CD14-positive monocyte (primary cell): ENCODE data around the gene MRPL21. TPM values are rescaled to one million over a fixed set of nuclear protein-coding genes. Genes with fewer than 3 reads are reported as not detected.

Experiments
- DNase-seq, 3 donors: peaks; one replicate each; pipeline ENCODE4 v3.0.0-alpha.2; 2011 to 2022
- H2AFZ ChIP-seq: 2 replicates; pipeline ENCODE4 v1.6.0; 2012; ENCODE audit warnings: mild to moderate bottlenecking, low read depth, low read length, inconsistent platforms; ENCODE audit not compliant: insufficient read depth, poor library complexity, severe bottlenecking
- H3K27ac ChIP-seq, 2 donors: 1 replicate in 1 of 2; 2 replicates in 1 of 2; pipeline ENCODE4 v1.5.1; 2012 to 2013; ENCODE audit warnings: low read length in 2 of 2, control low read depth in 1 of 2, inconsistent platforms in 1 of 2, low read depth in 1 of 2, mild to moderate bottlenecking in 1 of 2
- H3K27me3 ChIP-seq, 2 donors: one replicate each; pipeline versions ENCODE4 v1.6.0 to v1.6.1; 2011 to 2013; ENCODE audit warnings: low read length in 2 of 2; ENCODE audit not compliant: control insufficient read depth in 2 of 2, insufficient read depth in 2 of 2
- H3K36me3 ChIP-seq, 2 donors: replicated peaks in 1 of 2; 1 replicate in 1 of 2; 2 replicates in 1 of 2; pipeline versions ENCODE4 v1.5.1 to v1.6.1; 2012 to 2013; ENCODE audit warnings: low read length in 2 of 2, control low read depth in 1 of 2, inconsistent platforms in 1 of 2, mild to moderate bottlenecking in 1 of 2; ENCODE audit not compliant: insufficient read depth in 2 of 2, control insufficient read depth in 1 of 2
- H3K4me1 ChIP-seq, 2 donors: 1 replicate in 1 of 2; 2 replicates in 1 of 2; pipeline versions ENCODE4 v1.5.1 to v1.6.1; 2012 to 2013; ENCODE audit warnings: low read length in 2 of 2, control low read depth in 1 of 2, inconsistent platforms in 1 of 2, mild to moderate bottlenecking in 1 of 2, moderate library complexity in 1 of 2; ENCODE audit not compliant: insufficient read depth in 2 of 2, control insufficient read depth in 1 of 2
- H3K4me2 ChIP-seq: replicated peaks from 2 replicates; pipeline ENCODE3; 2012; ENCODE audit warnings: low read length, moderate library complexity, mild to moderate bottlenecking; ENCODE audit not compliant: poor library complexity, severe bottlenecking; ENCODE audit errors: extremely low read depth
- H3K4me3 ChIP-seq, 3 experiments: fragments of 200-600 bp in 1 of 3; sonication (generic) in 1 of 3; replicated peaks in 1 of 3; 1 replicate in 2 of 3; 2 replicates in 1 of 3; pipeline ENCODE4 v1.5.1; 2011 to 2013; ENCODE audit warnings: low read length in 3 of 3, mild to moderate bottlenecking in 3 of 3, control low read depth in 2 of 3, low read depth in 2 of 3, inconsistent platforms in 1 of 3, moderate library complexity in 1 of 3
- H3K79me2 ChIP-seq: 2 replicates; pipeline ENCODE4 v1.6.0; 2012; ENCODE audit warnings: mild to moderate bottlenecking, control low read depth, inconsistent platforms, low read length, moderate library complexity; ENCODE audit not compliant: insufficient read depth
- H3K9ac ChIP-seq: 2 replicates; pipeline ENCODE4 v1.6.0; 2017; ENCODE audit warnings: low read length, mild to moderate bottlenecking; ENCODE audit not compliant: insufficient read depth, poor library complexity, severe bottlenecking
- H3K9me3 ChIP-seq, 2 donors: replicated peaks in 1 of 2; 1 replicate in 1 of 2; 2 replicates in 1 of 2; pipeline versions ENCODE4 v1.5.1 to v1.6.1; 2012 to 2013; ENCODE audit warnings: low read length in 2 of 2, control low read depth in 1 of 2; ENCODE audit not compliant: control insufficient read depth in 1 of 2, insufficient read depth in 1 of 2
- H4K20me1 ChIP-seq: 2 replicates; pipeline ENCODE4 v1.6.0; 2012; ENCODE audit warnings: mild to moderate bottlenecking, low read length, control low read depth, moderate library complexity; ENCODE audit not compliant: insufficient read depth
- H3K27ac Mint-ChIP-seq, 7 donors: one replicate each; pipeline ENCODE4 v1.8.0; 2020; ENCODE audit warnings: mild to moderate bottlenecking in 7 of 7, mixed read lengths in 7 of 7, moderate library complexity in 6 of 7, inconsistent platforms in 2 of 7
- H3K27me3 Mint-ChIP-seq, 3 donors: one replicate each; pipeline ENCODE4 v1.8.0; 2021 to 2022; ENCODE audit warnings: low read depth in 3 of 3, mild to moderate bottlenecking in 3 of 3, mixed read lengths in 3 of 3, moderate library complexity in 3 of 3, inconsistent platforms in 1 of 3
- H3K36me3 Mint-ChIP-seq, 2 donors: one replicate each; pipeline ENCODE4 v1.8.0; 2020; ENCODE audit warnings: mixed read lengths in 2 of 2, inconsistent platforms in 1 of 2, mild to moderate bottlenecking in 1 of 2
- H3K4me1 Mint-ChIP-seq: one replicate; pipeline ENCODE4 v1.8.0; 2020; ENCODE audit warnings: mild to moderate bottlenecking, mixed read lengths
- H3K4me3 Mint-ChIP-seq, 2 donors: one replicate each; pipeline ENCODE4 v1.8.0; 2020; ENCODE audit warnings: mild to moderate bottlenecking in 2 of 2, mixed read lengths in 2 of 2, moderate library complexity in 1 of 2
- H3K9me3 Mint-ChIP-seq, 7 donors: one replicate each; pipeline ENCODE4 v1.8.0; 2020 to 2022; ENCODE audit warnings: mixed read lengths in 7 of 7, mild to moderate bottlenecking in 6 of 7, moderate library complexity in 6 of 7, inconsistent platforms in 2 of 7
- WGBS: methylation state at CpG from one replicate; pipeline ENCODE4 v1.1.5; 2013; ENCODE audit warnings: missing lambda C conversion rate; ENCODE audit not compliant: insufficient coverage; 5-methylcytosine and 5-hydroxymethylcytosine counted together
- intact Hi-C, 2 donors: fragments of 100-400 bp; cut with micrococcal nuclease; formaldehyde crosslinking; loops; one replicate each; pipeline versions ENCODE4 v1.15.0 to v1.15.1; 2023
- polyA plus RNA-seq, 3 donors: library from polyadenylated mRNA; depleted of rRNA in 1 of 3; unstranded in 2 of 3; stranded (reverse) in 1 of 3; fragments of 300-500 nt in 2 of 3; fragments of >200 nt in 1 of 3; fragmentation: Illumina TruSeq in 2 of 3; gene quantifications; 1 replicate in 2 of 3; 2 replicates in 1 of 3; pipeline ENCODE4 v1.2.3, GENCODE V29; 2012 to 2021
- TF ChIP-seq, protein P1 (sequence below): fragments of 200-600 bp; IDR thresholded peaks from one replicate; pipeline ENCODE4 v1.8.0; 2022; ENCODE audit warnings: antibody characterized with exemption, mild to moderate bottlenecking

The MRPL21 gene
- polyA plus RNA-seq, 3 donors, result 38.8 to 138 (median 104) TPM

DNA sequence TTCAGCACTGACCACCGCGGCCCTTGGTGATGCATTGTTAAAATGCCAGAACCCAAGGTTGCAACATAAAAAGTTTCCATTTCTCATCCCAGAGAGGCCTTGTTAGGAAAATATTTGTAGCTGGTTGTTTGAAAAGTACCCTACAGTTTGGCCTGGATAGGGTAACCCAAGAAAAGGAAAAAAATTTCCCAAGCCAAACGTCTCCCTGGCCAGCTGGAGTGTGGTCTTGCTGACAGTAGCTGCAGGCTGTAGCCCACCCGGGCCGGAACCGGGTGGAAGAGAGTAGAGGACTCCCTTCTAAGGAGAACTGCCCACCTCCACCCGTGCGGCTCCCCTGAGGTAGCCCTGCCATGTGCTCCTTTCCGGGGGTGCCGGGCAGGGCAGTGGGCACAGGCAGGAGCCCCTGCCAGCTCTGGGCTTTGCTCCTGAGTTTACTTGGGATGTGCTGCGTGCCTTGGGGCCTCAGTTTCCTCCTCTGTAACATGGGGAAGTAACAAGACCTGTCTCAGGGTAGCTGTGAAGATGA, 38.5 kb upstream of the MRPL21 start:
- Histone ChIP-seq H3K9me3 (no peaks in the 10 kb centered on the region), H3K27me3 (no peaks in the 10 kb centered on the region), H3K9ac (no peak overlapping the region), H3K79me2 (no peaks in the 10 kb centered on the region), H4K20me1 (no peaks in the 10 kb centered on the region), H3K4me2 (no peak overlapping the region), H2AFZ (no peak overlapping the region), H3K36me3 (peaks cover 31 to 45% of the 10 kb centered on the region in 2 donors), H3K4me1 (no peaks in the 10 kb centered on the region), H3K27ac (no peak overlapping the region), H3K4me3 (no peak overlapping the region)
- Mint-ChIP-seq H3K27me3 (peaks cover 0 to 2% (median 0%) of the 10 kb centered on the region in 3 donors), H3K4me1 (peaks cover 3% of the 10 kb centered on the region), H3K4me3 (no peak overlapping the region), H3K36me3 (peaks cover 34 to 45% of the 10 kb centered on the region in 2 donors), H3K9me3 (no peaks in the 10 kb centered on the region), H3K27ac (peak overlapping the region in 1 of 7 donors; percentile 42)
- no peak for DNase-seq
- intact Hi-C loops, result no loop called here
- TF ChIP-seq, protein P1, sequence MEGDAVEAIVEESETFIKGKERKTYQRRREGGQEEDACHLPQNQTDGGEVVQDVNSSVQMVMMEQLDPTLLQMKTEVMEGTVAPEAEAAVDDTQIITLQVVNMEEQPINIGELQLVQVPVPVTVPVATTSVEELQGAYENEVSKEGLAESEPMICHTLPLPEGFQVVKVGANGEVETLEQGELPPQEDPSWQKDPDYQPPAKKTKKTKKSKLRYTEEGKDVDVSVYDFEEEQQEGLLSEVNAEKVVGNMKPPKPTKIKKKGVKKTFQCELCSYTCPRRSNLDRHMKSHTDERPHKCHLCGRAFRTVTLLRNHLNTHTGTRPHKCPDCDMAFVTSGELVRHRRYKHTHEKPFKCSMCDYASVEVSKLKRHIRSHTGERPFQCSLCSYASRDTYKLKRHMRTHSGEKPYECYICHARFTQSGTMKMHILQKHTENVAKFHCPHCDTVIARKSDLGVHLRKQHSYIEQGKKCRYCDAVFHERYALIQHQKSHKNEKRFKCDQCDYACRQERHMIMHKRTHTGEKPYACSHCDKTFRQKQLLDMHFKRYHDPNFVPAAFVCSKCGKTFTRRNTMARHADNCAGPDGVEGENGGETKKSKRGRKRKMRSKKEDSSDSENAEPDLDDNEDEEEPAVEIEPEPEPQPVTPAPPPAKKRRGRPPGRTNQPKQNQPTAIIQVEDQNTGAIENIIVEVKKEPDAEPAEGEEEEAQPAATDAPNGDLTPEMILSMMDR, result no peak
- 95% methylated on average over 8 of the region's 11 CpGs for WGBS

DNA sequence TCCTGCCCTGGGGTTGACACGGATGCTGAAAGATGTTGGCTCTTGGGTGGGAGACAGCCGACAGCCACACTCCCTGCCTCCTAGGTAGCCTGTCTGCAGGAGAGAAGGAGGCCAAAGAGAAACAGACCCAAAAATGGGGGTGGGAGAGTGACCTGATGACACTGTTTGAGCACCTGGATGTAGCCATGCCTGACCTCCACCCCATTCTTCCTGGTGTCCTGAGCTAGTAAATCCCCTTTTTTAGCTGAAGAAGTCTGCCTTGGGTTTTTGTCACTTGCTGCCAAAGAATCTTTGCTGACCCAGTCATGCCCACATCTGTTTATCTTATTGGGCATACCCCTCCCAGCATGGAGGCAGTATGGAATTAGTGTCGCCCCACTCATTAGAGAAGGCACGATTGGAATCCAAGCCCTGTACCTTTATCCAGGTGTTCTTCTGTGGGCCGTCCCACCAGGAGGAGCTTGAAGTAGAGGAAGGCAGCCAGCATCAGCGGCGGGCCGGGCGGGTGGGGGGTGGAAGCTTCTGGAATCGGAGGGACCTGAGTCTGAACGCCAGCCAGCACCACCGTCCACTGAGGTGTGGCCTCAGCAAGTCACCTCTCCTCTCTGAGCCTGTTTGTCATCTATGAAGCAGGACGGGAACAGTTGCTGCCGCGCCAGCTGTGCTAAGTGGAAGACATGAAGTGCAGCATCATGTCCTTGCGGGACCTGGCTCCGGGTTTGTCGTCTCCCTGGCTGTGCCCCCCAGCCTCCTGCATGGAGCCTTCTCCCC, 37.9 kb upstream of the MRPL21 start:
- Mint-ChIP-seq H3K27ac (no peak overlapping the region), H3K4me1 (peaks cover 3% of the 10 kb centered on the region), H3K9me3 (no peaks in the 10 kb centered on the region), H3K27me3 (no peaks in the 10 kb centered on the region), H3K4me3 (no peak overlapping the region), H3K36me3 (peaks cover 39 to 50% of the 10 kb centered on the region in 2 donors)
- TF ChIP-seq, protein P1, result no peak
- H3K9ac ChIP-seq, result no peak overlapping the region
- H2AFZ ChIP-seq, result no peak overlapping the region
- H3K4me2 ChIP-seq, result no peak overlapping the region
- H3K79me2 ChIP-seq, result no peaks in the 10 kb centered on the region
- WGBS, result 96% methylated on average over 10 of the region's 18 CpGs
- no peak overlapping the region for H3K4me3 ChIP-seq
- no peak for DNase-seq
- H3K4me1 ChIP-seq, result no peaks in the 10 kb centered on the region
- no peak overlapping the region for H3K27ac ChIP-seq
- H4K20me1 ChIP-seq, result no peaks in the 10 kb centered on the region
- H3K9me3 ChIP-seq, result no peaks in the 10 kb centered on the region
- intact Hi-C loops, result no loop called here
- peaks cover 38 to 52% of the 10 kb centered on the region in 2 donors for H3K36me3 ChIP-seq
- H3K27me3 ChIP-seq, result no peaks in the 10 kb centered on the region
